Measurements from ENCODE around the gene ENOX1. TPM values are rescaled to one million over a fixed set of nuclear protein-coding genes. Genes with fewer than 3 reads are reported as not detected.

Gene ENOX1
- total and polyA plus RNA-seq, 2 donors (not counting 3 experiments of a cell fraction or from before 2014, with no cell fraction given): 0.17 to 0.97 TPM

DNA sequence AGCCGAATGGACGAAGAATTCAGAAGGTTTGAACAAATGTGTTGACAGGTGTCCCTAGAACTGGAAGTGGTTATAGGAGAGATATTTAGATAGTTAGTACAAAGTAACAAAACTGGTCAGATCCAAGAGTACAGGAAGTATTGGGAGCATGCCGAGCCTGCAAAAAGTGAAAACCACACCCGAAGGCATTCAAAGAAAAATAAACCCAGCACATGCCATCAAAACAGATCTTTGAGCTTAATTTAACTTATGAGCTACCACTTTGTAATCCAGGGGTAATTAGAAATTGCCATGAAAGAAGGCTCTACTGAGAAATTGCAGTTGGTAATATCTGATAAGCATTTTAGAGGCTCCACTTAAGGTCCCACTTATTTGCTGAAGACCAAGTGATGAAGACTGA, 549.2 kb downstream of the ENOX1 start:
- dilution Hi-C loops (cut with MboI; ENCODE audit: extremely low pct_ligation_motif_present, low sequenced_read_pairs): no loop called here
- Histone ChIP-seq H3K4me1 (ENCODE audit: control insufficient read depth, extremely low read depth, insufficient read depth, low read length) (no peaks in the 10 kb centered on the region), H3K79me2 (ENCODE audit: control insufficient read depth, insufficient read depth, low read length) (no peaks in the 10 kb centered on the region), H2AFZ (ENCODE audit: low read depth, low read length) (no peak overlapping the region), H3K4me2 (ENCODE audit: insufficient read depth, low read length) (no peak overlapping the region), H3K36me3 (ENCODE audit: control insufficient read depth in 2 of 2, extremely low read depth in 1 of 2, insufficient read depth in 2 of 2, low read length in 2 of 2) (no peaks in the 10 kb centered on the region), H3K9ac (replicated peaks; ENCODE audit: extremely low read depth, insufficient read depth, low read length) (no peak overlapping the region), H3K27ac (ENCODE audit: insufficient read depth, low read depth, low read length) (no peak overlapping the region), H3K4me3 (replicated peaks in 1 of 3; ENCODE audit: insufficient read depth in 1 of 3, low read depth in 1 of 3, low read length in 3 of 3) (no peak overlapping the region), H4K20me1 (replicated peaks; ENCODE audit: control insufficient read depth, extremely low read depth, insufficient read depth, low read length) (no peaks in the 10 kb centered on the region), H3K9me1 (replicated peaks; ENCODE audit: control insufficient read depth, extremely low read depth, insufficient read depth, low read length) (no peaks in the 10 kb centered on the region), H3K9me3 (replicated peaks; ENCODE audit: control insufficient read depth, insufficient read depth, low read length) (no peaks in the 10 kb centered on the region), H3K27me3 (ENCODE audit: control insufficient read depth in 2 of 2, insufficient read depth in 2 of 2, low read length in 2 of 2) (no peaks in the 10 kb centered on the region)
- intact Hi-C loops (cut with micrococcal nuclease): no loop called here
- ChIA-PET POLR2A (no interaction called here), CTCF (no interaction called here)
- TF ChIP-seq EZH2 (IDR thresholded peaks at IDR 0.05; ENCODE audit: borderline replicate concordance, low read depth, low read length, severe bottlenecking) (no peak), MYC (IDR thresholded peaks at IDR 0.05; ENCODE audit: low read depth, low read length) (no peak), GATA2 (IDR thresholded peaks at IDR 0.05; ENCODE audit: insufficient read depth, insufficient read length, low read depth, low read length) (no peak)
- FAIRE-seq: no peak
- DNase-seq (ENCODE audit: low read depth, low spot score): no peak
- BruUV-seq (replicated peaks): no TSS peak

DNA sequence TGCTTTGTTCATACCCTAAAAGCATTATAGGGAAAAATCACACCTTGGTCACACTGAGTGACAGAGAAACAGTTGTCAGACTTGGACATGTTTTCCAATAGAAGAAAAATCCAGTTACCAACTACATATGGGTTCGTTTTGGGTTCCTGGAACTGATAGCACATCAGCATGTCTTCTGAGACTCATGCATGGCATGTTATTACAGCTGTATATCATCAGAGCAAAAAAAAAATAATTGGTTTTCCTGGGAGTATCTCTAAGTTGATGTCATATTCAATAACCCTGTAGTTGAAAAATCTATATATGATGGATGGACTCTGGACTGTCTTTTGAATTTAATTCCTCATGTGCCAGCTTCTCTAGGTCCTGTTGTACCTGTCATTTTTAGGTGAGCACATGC, 551.7 kb downstream of the ENOX1 start:
- Histone ChIP-seq H3K4me3 (replicated peaks in 1 of 3; ENCODE audit: insufficient read depth in 1 of 3, low read depth in 1 of 3, low read length in 3 of 3) (no peak overlapping the region), H3K9me1 (replicated peaks; ENCODE audit: control insufficient read depth, extremely low read depth, insufficient read depth, low read length) (no peaks in the 10 kb centered on the region), H3K27ac (ENCODE audit: insufficient read depth, low read depth, low read length) (no peak overlapping the region), H3K9ac (replicated peaks; ENCODE audit: extremely low read depth, insufficient read depth, low read length) (no peak overlapping the region), H3K27me3 (ENCODE audit: control insufficient read depth in 2 of 2, insufficient read depth in 2 of 2, low read length in 2 of 2) (no peaks in the 10 kb centered on the region), H3K4me1 (ENCODE audit: control insufficient read depth, extremely low read depth, insufficient read depth, low read length) (no peaks in the 10 kb centered on the region), H2AFZ (ENCODE audit: low read depth, low read length) (no peak overlapping the region), H3K4me2 (ENCODE audit: insufficient read depth, low read length) (no peak overlapping the region), H3K79me2 (ENCODE audit: control insufficient read depth, insufficient read depth, low read length) (no peaks in the 10 kb centered on the region), H4K20me1 (replicated peaks; ENCODE audit: control insufficient read depth, extremely low read depth, insufficient read depth, low read length) (no peaks in the 10 kb centered on the region), H3K9me3 (replicated peaks; ENCODE audit: control insufficient read depth, insufficient read depth, low read length) (no peaks in the 10 kb centered on the region), H3K36me3 (ENCODE audit: control insufficient read depth in 2 of 2, extremely low read depth in 1 of 2, insufficient read depth in 2 of 2, low read length in 2 of 2) (no peaks in the 10 kb centered on the region)
- ChIA-PET POLR2A (no interaction called here), CTCF (no interaction called here)
- intact Hi-C loops (cut with micrococcal nuclease) (no loop called here), dilution Hi-C loops (cut with MboI; ENCODE audit: extremely low pct_ligation_motif_present, low sequenced_read_pairs) (no loop called here)
- no peak for FAIRE-seq
- BruUV-seq (replicated peaks): no TSS peak
- no peak for DNase-seq (ENCODE audit: low read depth, low spot score)
- TF ChIP-seq EZH2 (IDR thresholded peaks at IDR 0.05; ENCODE audit: borderline replicate concordance, low read depth, low read length, severe bottlenecking) (no peak), FOS (IDR thresholded peaks at IDR 0.05; ENCODE audit: borderline replicate concordance, insufficient read depth, low read length) (no peak), POLR2A (IDR thresholded peaks at IDR 0.05; ENCODE audit: low read depth, low read length) (no peak), JUN (IDR thresholded peaks at IDR 0.05; ENCODE audit: borderline replicate concordance, insufficient read depth, insufficient read length, low read depth) (no peak), POLR2AphosphoS5 (IDR thresholded peaks at IDR 0.05; ENCODE audit: insufficient read depth, low read depth, low read length) (no peak), MYC (IDR thresholded peaks at IDR 0.05; ENCODE audit: low read depth, low read length) (no peak), GATA2 (IDR thresholded peaks at IDR 0.05; ENCODE audit: insufficient read depth, insufficient read length, low read depth, low read length) (no peak)
- TF ChIP-seq, protein P1, sequence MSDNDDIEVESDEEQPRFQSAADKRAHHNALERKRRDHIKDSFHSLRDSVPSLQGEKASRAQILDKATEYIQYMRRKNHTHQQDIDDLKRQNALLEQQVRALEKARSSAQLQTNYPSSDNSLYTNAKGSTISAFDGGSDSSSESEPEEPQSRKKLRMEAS (IDR thresholded peaks at IDR 0.05; ENCODE audit: insufficient read depth, insufficient read length): no peak
- TF ChIP-seq, protein P2, sequence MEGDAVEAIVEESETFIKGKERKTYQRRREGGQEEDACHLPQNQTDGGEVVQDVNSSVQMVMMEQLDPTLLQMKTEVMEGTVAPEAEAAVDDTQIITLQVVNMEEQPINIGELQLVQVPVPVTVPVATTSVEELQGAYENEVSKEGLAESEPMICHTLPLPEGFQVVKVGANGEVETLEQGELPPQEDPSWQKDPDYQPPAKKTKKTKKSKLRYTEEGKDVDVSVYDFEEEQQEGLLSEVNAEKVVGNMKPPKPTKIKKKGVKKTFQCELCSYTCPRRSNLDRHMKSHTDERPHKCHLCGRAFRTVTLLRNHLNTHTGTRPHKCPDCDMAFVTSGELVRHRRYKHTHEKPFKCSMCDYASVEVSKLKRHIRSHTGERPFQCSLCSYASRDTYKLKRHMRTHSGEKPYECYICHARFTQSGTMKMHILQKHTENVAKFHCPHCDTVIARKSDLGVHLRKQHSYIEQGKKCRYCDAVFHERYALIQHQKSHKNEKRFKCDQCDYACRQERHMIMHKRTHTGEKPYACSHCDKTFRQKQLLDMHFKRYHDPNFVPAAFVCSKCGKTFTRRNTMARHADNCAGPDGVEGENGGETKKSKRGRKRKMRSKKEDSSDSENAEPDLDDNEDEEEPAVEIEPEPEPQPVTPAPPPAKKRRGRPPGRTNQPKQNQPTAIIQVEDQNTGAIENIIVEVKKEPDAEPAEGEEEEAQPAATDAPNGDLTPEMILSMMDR (IDR thresholded peaks at IDR 0.05; ENCODE audit: extremely low read depth in 1 of 2, insufficient read depth in 1 of 2, low read depth in 1 of 2, low read length in 2 of 2): no peak
